HL-60 (cell line): Measurements from ENCODE around the gene POU2F2.

Experiments
- POLR2AphosphoS5 ChIP-seq: IDR thresholded peaks from 2 replicates; pipeline ENCODE4 v1.6.1; 2012; ENCODE audit warnings: low read depth
- TF ChIP-seq, protein P1 (sequence below): IDR thresholded peaks from one replicate; pipeline ENCODE4 v1.5.1; 2011; ENCODE audit warnings: low read length, control low read depth, inconsistent platforms; ENCODE audit not compliant: insufficient read depth
- TF ChIP-seq, protein P2 (sequence below): IDR thresholded peaks from 2 replicates; pipeline ENCODE4 v1.6.1; 2012; ENCODE audit warnings: low read depth; ENCODE audit not compliant: insufficient replicate concordance

DNA sequence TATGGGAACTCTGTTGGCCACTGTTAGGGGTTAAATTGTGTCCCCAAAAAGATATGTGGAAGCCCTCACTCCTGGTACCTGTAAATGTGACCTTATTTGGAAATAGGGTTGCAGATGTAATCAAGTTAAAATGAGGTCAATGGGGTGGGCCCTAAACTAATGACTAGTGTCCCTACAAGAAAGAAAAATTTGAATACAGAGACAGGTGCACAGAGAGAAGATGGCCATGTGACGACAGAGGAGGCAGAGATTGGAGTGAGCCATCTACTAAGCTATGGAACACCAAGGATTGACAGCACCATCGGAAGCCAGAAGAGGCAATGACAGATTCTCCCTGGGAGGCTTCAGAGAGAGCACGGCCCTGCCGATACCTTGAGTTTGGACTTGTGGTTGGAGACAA is 16.5 kb downstream of the POU2F2 start:
- TF ChIP-seq, protein P1, sequence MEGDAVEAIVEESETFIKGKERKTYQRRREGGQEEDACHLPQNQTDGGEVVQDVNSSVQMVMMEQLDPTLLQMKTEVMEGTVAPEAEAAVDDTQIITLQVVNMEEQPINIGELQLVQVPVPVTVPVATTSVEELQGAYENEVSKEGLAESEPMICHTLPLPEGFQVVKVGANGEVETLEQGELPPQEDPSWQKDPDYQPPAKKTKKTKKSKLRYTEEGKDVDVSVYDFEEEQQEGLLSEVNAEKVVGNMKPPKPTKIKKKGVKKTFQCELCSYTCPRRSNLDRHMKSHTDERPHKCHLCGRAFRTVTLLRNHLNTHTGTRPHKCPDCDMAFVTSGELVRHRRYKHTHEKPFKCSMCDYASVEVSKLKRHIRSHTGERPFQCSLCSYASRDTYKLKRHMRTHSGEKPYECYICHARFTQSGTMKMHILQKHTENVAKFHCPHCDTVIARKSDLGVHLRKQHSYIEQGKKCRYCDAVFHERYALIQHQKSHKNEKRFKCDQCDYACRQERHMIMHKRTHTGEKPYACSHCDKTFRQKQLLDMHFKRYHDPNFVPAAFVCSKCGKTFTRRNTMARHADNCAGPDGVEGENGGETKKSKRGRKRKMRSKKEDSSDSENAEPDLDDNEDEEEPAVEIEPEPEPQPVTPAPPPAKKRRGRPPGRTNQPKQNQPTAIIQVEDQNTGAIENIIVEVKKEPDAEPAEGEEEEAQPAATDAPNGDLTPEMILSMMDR: no peak
- no peak for TF ChIP-seq POLR2AphosphoS5
- TF ChIP-seq, protein P2, sequence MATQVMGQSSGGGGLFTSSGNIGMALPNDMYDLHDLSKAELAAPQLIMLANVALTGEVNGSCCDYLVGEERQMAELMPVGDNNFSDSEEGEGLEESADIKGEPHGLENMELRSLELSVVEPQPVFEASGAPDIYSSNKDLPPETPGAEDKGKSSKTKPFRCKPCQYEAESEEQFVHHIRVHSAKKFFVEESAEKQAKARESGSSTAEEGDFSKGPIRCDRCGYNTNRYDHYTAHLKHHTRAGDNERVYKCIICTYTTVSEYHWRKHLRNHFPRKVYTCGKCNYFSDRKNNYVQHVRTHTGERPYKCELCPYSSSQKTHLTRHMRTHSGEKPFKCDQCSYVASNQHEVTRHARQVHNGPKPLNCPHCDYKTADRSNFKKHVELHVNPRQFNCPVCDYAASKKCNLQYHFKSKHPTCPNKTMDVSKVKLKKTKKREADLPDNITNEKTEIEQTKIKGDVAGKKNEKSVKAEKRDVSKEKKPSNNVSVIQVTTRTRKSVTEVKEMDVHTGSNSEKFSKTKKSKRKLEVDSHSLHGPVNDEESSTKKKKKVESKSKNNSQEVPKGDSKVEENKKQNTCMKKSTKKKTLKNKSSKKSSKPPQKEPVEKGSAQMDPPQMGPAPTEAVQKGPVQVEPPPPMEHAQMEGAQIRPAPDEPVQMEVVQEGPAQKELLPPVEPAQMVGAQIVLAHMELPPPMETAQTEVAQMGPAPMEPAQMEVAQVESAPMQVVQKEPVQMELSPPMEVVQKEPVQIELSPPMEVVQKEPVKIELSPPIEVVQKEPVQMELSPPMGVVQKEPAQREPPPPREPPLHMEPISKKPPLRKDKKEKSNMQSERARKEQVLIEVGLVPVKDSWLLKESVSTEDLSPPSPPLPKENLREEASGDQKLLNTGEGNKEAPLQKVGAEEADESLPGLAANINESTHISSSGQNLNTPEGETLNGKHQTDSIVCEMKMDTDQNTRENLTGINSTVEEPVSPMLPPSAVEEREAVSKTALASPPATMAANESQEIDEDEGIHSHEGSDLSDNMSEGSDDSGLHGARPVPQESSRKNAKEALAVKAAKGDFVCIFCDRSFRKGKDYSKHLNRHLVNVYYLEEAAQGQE: no peak
